ENCODE results near the gene CCL8. TPM values are rescaled to one million over a fixed set of nuclear protein-coding genes. Genes with fewer than 3 reads are reported as not detected.
"Not testable (repeated sequence)": the region's sequence is repeated elsewhere in the genome, so short reads cannot be mapped to it uniquely, and the experiment has no call there.

Gene CCL8
- total RNA-seq, 1 donor from 2014 or later = not detected

DNA sequence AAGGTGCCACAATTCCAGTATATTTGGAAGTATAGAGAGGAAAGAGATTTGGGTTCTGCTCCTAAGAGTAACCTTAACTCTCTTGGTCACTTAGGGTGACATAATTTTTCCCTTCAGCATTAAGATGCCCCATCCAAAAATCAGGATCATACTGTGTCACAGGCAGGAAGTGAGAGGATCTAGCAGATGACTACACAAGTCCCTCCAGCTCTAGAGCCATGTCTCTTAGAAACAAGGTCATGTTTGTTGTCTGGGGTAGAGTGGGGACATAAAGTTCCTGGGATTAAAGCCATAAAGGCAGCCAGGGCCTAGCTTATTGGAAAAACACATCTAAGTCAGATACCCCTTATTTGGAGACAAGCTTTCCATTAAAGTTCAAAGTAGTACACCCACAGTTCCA lies 2.7 kb downstream of the CCL8 start:
- H3K27ac Mint-ChIP-seq (ENCODE audit: unreplicated experiment) = no peak overlapping the region
- H3K27me3 Mint-ChIP-seq (ENCODE audit: unreplicated experiment) = no peaks in the 10 kb centered on the region
- no peak overlapping the region for H3K4me3 Mint-ChIP-seq (ENCODE audit: unreplicated experiment)
- DNase-seq = no peak
- TF ChIP-seq, protein P1, sequence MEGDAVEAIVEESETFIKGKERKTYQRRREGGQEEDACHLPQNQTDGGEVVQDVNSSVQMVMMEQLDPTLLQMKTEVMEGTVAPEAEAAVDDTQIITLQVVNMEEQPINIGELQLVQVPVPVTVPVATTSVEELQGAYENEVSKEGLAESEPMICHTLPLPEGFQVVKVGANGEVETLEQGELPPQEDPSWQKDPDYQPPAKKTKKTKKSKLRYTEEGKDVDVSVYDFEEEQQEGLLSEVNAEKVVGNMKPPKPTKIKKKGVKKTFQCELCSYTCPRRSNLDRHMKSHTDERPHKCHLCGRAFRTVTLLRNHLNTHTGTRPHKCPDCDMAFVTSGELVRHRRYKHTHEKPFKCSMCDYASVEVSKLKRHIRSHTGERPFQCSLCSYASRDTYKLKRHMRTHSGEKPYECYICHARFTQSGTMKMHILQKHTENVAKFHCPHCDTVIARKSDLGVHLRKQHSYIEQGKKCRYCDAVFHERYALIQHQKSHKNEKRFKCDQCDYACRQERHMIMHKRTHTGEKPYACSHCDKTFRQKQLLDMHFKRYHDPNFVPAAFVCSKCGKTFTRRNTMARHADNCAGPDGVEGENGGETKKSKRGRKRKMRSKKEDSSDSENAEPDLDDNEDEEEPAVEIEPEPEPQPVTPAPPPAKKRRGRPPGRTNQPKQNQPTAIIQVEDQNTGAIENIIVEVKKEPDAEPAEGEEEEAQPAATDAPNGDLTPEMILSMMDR (IDR thresholded peaks at IDR 0.05; ENCODE audit: partially characterized antibody, unreplicated experiment) = no peak
- peaks cover 17% of the 10 kb centered on the region for H3K36me3 Mint-ChIP-seq (ENCODE audit: unreplicated experiment)
- H3K4me1 Mint-ChIP-seq (ENCODE audit: low read depth, unreplicated experiment) = no peaks in the 10 kb centered on the region
- peaks cover 3% of the 10 kb centered on the region for H3K9me3 Mint-ChIP-seq (ENCODE audit: unreplicated experiment)

DNA sequence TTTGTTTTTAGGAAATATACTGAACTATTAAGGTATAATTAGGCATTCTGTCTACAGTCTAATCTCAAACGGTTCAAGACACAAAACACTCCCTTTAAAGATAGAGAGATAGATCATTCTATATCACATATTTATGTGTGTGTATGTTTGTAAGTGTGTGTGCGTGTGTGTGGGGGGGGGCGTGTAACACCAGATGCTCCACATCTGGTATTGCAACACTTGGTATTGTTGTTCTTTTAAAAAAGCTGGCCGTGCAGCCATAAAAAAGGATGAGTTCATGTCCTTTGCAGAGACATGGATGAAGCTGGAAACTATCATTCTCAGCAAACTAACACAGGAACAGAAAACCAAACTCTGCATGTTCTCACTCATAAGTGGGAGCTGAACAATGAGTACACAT lies 8.3 kb downstream of the CCL8 start:
- DNase-seq; H3K4me3 Mint-ChIP-seq (ENCODE audit: unreplicated experiment); H3K27ac Mint-ChIP-seq (ENCODE audit: unreplicated experiment); H3K9me3 Mint-ChIP-seq (ENCODE audit: unreplicated experiment); H3K4me1 Mint-ChIP-seq (ENCODE audit: low read depth, unreplicated experiment); H3K27me3 Mint-ChIP-seq (ENCODE audit: unreplicated experiment): not testable (repeated sequence)
- peaks cover 17% of the 10 kb centered on the region for H3K36me3 Mint-ChIP-seq (ENCODE audit: unreplicated experiment)

DNA sequence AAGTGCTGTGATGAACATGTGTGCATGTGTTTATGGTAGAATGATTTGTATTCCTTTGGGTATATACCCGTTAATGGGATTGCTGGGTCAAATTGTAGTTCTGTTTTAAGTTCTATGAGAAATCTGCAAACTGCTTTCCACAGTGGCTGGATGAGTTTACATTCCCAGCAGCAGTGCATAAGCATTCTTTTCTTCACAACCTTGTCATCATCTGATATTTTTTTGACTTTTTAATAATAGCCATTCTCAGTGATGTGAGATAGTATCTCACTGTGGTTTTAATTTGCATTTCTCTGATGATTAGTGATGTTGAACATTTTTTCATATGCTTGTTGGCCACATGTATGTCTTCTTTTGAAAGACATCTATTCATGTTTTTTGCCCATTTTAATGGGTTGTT lies 18.5 kb downstream of the CCL8 start:
- H3K4me3 Mint-ChIP-seq (ENCODE audit: unreplicated experiment) = no peak overlapping the region
- H3K9me3 Mint-ChIP-seq (ENCODE audit: unreplicated experiment) = no peaks in the 10 kb centered on the region
- TF ChIP-seq, protein P1 (IDR thresholded peaks at IDR 0.05; ENCODE audit: partially characterized antibody, unreplicated experiment) = no peak
- H3K36me3 Mint-ChIP-seq (ENCODE audit: unreplicated experiment) = no peaks in the 10 kb centered on the region
- no peak for DNase-seq
- no peak overlapping the region for H3K27ac Mint-ChIP-seq (ENCODE audit: unreplicated experiment)
- no peaks in the 10 kb centered on the region for H3K27me3 Mint-ChIP-seq (ENCODE audit: unreplicated experiment)
- no peaks in the 10 kb centered on the region for H3K4me1 Mint-ChIP-seq (ENCODE audit: low read depth, unreplicated experiment)

DNA sequence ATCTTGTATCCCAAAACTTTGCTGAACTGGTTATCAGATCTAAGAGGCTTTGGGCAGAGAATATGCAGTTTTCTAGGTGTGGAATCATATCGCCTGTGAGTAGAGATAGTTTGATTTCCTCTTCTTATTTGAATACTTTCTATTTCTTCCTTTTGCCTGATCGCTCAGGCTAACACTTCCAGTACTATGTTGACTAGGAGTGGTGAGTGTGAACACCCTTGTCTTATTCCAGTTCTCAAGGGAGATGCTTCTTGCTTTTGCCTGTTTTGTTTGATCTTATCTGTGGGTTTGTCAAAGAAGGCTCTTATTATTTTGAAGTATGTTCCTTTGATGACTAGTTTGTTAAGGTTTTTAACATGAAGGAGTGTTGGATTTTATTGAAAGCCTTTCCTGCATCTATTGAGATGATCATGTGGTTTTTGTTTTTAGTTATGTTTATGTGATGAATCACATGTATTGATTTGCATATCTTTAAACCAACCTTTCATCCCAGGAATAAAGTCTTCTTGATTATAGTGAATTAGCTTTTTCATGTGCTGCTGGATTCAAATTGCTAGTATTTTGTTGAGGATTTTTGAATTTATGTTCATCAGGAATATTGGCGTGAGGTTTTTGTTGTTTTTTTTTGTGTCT lies 20.0 kb downstream of the CCL8 start:
- Mint-ChIP-seq H3K36me3 (ENCODE audit: unreplicated experiment) (no peaks in the 10 kb centered on the region), H3K27ac (ENCODE audit: unreplicated experiment) (no peak overlapping the region), H3K4me3 (ENCODE audit: unreplicated experiment) (no peak overlapping the region), H3K27me3 (ENCODE audit: unreplicated experiment) (no peaks in the 10 kb centered on the region), H3K4me1 (ENCODE audit: low read depth, unreplicated experiment) (no peaks in the 10 kb centered on the region), H3K9me3 (ENCODE audit: unreplicated experiment) (no peaks in the 10 kb centered on the region)
- DNase-seq = no peak
- TF ChIP-seq, protein P1 (IDR thresholded peaks at IDR 0.05; ENCODE audit: partially characterized antibody, unreplicated experiment) = no peak

- DNase-seq = no peak
- H3K27ac Mint-ChIP-seq (ENCODE audit: unreplicated experiment) = no peak overlapping the region
- no peak overlapping the region for H3K4me3 Mint-ChIP-seq (ENCODE audit: unreplicated experiment)
- H3K4me1 Mint-ChIP-seq (ENCODE audit: low read depth, unreplicated experiment) = no peaks in the 10 kb centered on the region
- H3K27me3 Mint-ChIP-seq (ENCODE audit: unreplicated experiment) = no peaks in the 10 kb centered on the region
- TF ChIP-seq, protein P1 (IDR thresholded peaks at IDR 0.05; ENCODE audit: partially characterized antibody, unreplicated experiment) = no peak
- no peaks in the 10 kb centered on the region for H3K9me3 Mint-ChIP-seq (ENCODE audit: unreplicated experiment)
- H3K36me3 Mint-ChIP-seq (ENCODE audit: unreplicated experiment) = no peaks in the 10 kb centered on the region
These were observed 22.7 kb downstream of the CCL8 start for GRCh38 chr17:34341916-34342315.

Measured in glutamatergic neuron (in vitro differentiated cells).